Mesenchymal stem cell (in vitro differentiated cells and primary cell): Measurements from ENCODE around the gene STX18.
"Not testable (repeated sequence)": the region's sequence is repeated elsewhere in the genome, so short reads cannot be mapped to it uniquely, and the experiment has no call there.

ENCODE experiments used
- DNase-seq: peaks from one replicate; pipeline ENCODE4 v3.0.0-alpha.2; 2013
- H2AFZ ChIP-seq: one replicate; pipeline ENCODE4 v1.6.1; 2013; ENCODE audit warnings: low read depth, mild to moderate bottlenecking, control low read depth, inconsistent platforms, low read length, moderate library complexity
- H2AK5ac ChIP-seq: 2 replicates; pipeline ENCODE4 v1.6.1; 2013; ENCODE audit warnings: low read length, moderate library complexity, mild to moderate bottlenecking, inconsistent platforms; ENCODE audit not compliant: severe bottlenecking
- H2BK120ac ChIP-seq: one replicate; pipeline ENCODE4 v1.6.1; 2013; ENCODE audit warnings: low read depth, mild to moderate bottlenecking, inconsistent platforms, low read length, moderate library complexity
- H2BK12ac ChIP-seq, 2 experiments: one replicate each; pipeline ENCODE4 v1.6.1; 2013; ENCODE audit warnings: inconsistent platforms in 2 of 2, low read length in 2 of 2, mild to moderate bottlenecking in 2 of 2, moderate library complexity in 2 of 2, control low read depth in 1 of 2
- H2BK15ac ChIP-seq: one replicate; pipeline ENCODE4 v1.6.1; 2013; ENCODE audit warnings: mild to moderate bottlenecking, low read depth, inconsistent platforms; ENCODE audit not compliant: poor library complexity, severe bottlenecking
- H2BK5ac ChIP-seq: 2 replicates; pipeline ENCODE4 v1.6.1; 2013; ENCODE audit warnings: low read depth, mild to moderate bottlenecking, low read length, control low read depth, inconsistent platforms; ENCODE audit not compliant: poor library complexity, severe bottlenecking
- H3K14ac ChIP-seq, 2 experiments: one replicate each; pipeline ENCODE4 v1.6.1; 2013; ENCODE audit warnings: inconsistent platforms in 2 of 2, low read length in 2 of 2, control low read depth in 1 of 2, mild to moderate bottlenecking in 1 of 2, moderate library complexity in 1 of 2
- H3K18ac ChIP-seq, 2 experiments: one replicate each; pipeline ENCODE4 v1.6.1; 2013; ENCODE audit warnings: inconsistent platforms in 2 of 2, low read length in 2 of 2, control low read depth in 1 of 2, low read depth in 1 of 2, mild to moderate bottlenecking in 1 of 2
- H3K23ac ChIP-seq, 2 experiments: one replicate each; pipeline ENCODE4 v1.6.1; 2013; ENCODE audit warnings: inconsistent platforms in 2 of 2, low read length in 2 of 2, mild to moderate bottlenecking in 2 of 2, moderate library complexity in 2 of 2, control low read depth in 1 of 2
- H3K27ac ChIP-seq: 2 replicates; pipeline ENCODE4 v1.5.1; 2013; ENCODE audit warnings: mild to moderate bottlenecking, moderate library complexity, low read length, control low read depth, inconsistent platforms; ENCODE audit not compliant: poor library complexity, severe bottlenecking
- H3K27me3 ChIP-seq, 2 experiments: 2 replicates each; pipeline versions ENCODE4 v1.6.1 to v1.7.0; 2013; ENCODE audit warnings: low read length in 2 of 2, mild to moderate bottlenecking in 2 of 2, moderate library complexity in 2 of 2, control low read depth in 1 of 2, inconsistent platforms in 1 of 2; ENCODE audit not compliant: control insufficient read depth in 1 of 2, insufficient read depth in 1 of 2
- H3K36me3 ChIP-seq, 2 experiments: 2 replicates each; pipeline versions ENCODE4 v1.6.1 to v1.7.0; 2013; ENCODE audit warnings: low read length in 2 of 2, control low read depth in 1 of 2, inconsistent platforms in 1 of 2, low read depth in 1 of 2, mild to moderate bottlenecking in 1 of 2; ENCODE audit not compliant: insufficient read depth in 2 of 2, control insufficient read depth in 1 of 2
- H3K4ac ChIP-seq, 2 experiments: one replicate each; pipeline ENCODE4 v1.6.1; 2013; ENCODE audit warnings: inconsistent platforms in 2 of 2, low read length in 2 of 2, mild to moderate bottlenecking in 2 of 2, moderate library complexity in 2 of 2, control low read depth in 1 of 2, low read depth in 1 of 2
- H3K4me1 ChIP-seq: 2 replicates; pipeline ENCODE4 v1.6.1; 2013; ENCODE audit warnings: low read depth, low read length, control low read depth; ENCODE audit not compliant: control insufficient read depth, insufficient read depth
- H3K4me2 ChIP-seq: 2 replicates; pipeline ENCODE4 v1.6.1; 2013; ENCODE audit warnings: low read length, mild to moderate bottlenecking, inconsistent platforms; ENCODE audit not compliant: poor library complexity, severe bottlenecking
- H3K4me3 ChIP-seq, 2 experiments: 2 replicates each; pipeline versions ENCODE4 v1.5.1 to v1.7.0; 2013; ENCODE audit warnings: low read length in 2 of 2, mild to moderate bottlenecking in 2 of 2, control low read depth in 1 of 2, low read depth in 1 of 2; ENCODE audit not compliant: insufficient read depth in 1 of 2
- H3K79me1 ChIP-seq: replicated peaks from 2 replicates; pipeline ENCODE4 v1.6.1; 2013; ENCODE audit warnings: mild to moderate bottlenecking, control low read depth, low read length, inconsistent platforms; ENCODE audit not compliant: poor library complexity, severe bottlenecking
- H3K9ac ChIP-seq: 2 replicates; pipeline ENCODE4 v1.7.0; 2013; ENCODE audit warnings: mild to moderate bottlenecking, low read length, moderate library complexity
- H3K9me3 ChIP-seq: 2 replicates; pipeline ENCODE4 v1.7.0; 2013; ENCODE audit warnings: mild to moderate bottlenecking, low read length; ENCODE audit not compliant: control insufficient read depth
- H4K8ac ChIP-seq: one replicate; pipeline ENCODE4 v1.6.1; 2013; ENCODE audit warnings: inconsistent platforms, mild to moderate bottlenecking, low read length, moderate library complexity
- H4K91ac ChIP-seq: one replicate; pipeline ENCODE4 v1.6.1; 2013; ENCODE audit warnings: mild to moderate bottlenecking, low read length, inconsistent platforms
- WGBS: methylation state at CpG from one replicate; pipeline ENCODE4 v1.1.7; 2013; ENCODE audit warnings: mixed read lengths; 5-methylcytosine and 5-hydroxymethylcytosine counted together

Gene STX18

GRCh38 chr4:4558881-4559280, 17.0 kb upstream of the STX18 start:
- Histone ChIP-seq H3K4me2 (no peak overlapping the region), H2BK120ac (no peak overlapping the region), H3K4me1 (peaks cover 3% of the 10 kb centered on the region), H3K27me3 (no peaks in the 10 kb centered on the region), H3K4ac (no peak overlapping the region), H2AFZ (no peak overlapping the region), H3K23ac (no peak overlapping the region), H3K18ac (no peak overlapping the region), H3K4me3 (no peak overlapping the region), H3K36me3 (no peaks in the 10 kb centered on the region), H4K91ac (no peak overlapping the region), H2BK15ac (no peak overlapping the region), H3K9me3 (no peaks in the 10 kb centered on the region), H3K79me1 (no peaks in the 10 kb centered on the region), H2BK5ac (no peak overlapping the region), H3K14ac (no peak overlapping the region), H3K27ac (no peak overlapping the region), H2BK12ac (no peak overlapping the region), H2AK5ac (no peak overlapping the region), H4K8ac (no peak overlapping the region), H3K9ac (no peak overlapping the region)
- WGBS, result 84% methylated on average over 4 of the region's 4 CpGs
- DNase-seq, result no peak

GRCh38 chr4:4555916-4556315, 14.1 kb upstream of the STX18 start:
- DNase-seq, result peak; percentile 59
- Histone ChIP-seq H3K4me2 (peak overlapping the region; percentile 38), H3K27me3 (no peaks in the 10 kb centered on the region), H4K91ac (no peak overlapping the region), H3K4ac (no peak overlapping the region), H4K8ac (no peak overlapping the region), H3K4me3 (no peak overlapping the region), H3K14ac (no peak overlapping the region), H2BK12ac (no peak overlapping the region), H3K23ac (no peak overlapping the region), H3K36me3 (peaks cover 3 to 19% of the 10 kb centered on the region in 2 experiments), H3K9ac (no peak overlapping the region), H3K4me1 (peaks cover 3% of the 10 kb centered on the region), H3K18ac (no peak overlapping the region), H3K79me1 (no peaks in the 10 kb centered on the region), H2BK120ac (no peak overlapping the region), H3K9me3 (no peaks in the 10 kb centered on the region), H3K27ac (peak overlapping the region; percentile 56), H2BK5ac (no peak overlapping the region), H2BK15ac (no peak overlapping the region), H2AK5ac (no peak overlapping the region), H2AFZ (no peak overlapping the region)
- 75% methylated on average over 1 of the region's 4 CpGs for WGBS

- no peak for DNase-seq
- H3K9me3 ChIP-seq, result no peaks in the 10 kb centered on the region
- no peak overlapping the region for H3K4ac ChIP-seq
- H4K8ac ChIP-seq, result no peak overlapping the region
- H3K18ac ChIP-seq, result no peak overlapping the region
- H2BK120ac ChIP-seq, result no peak overlapping the region
- no peaks in the 10 kb centered on the region for H3K27me3 ChIP-seq
- H3K14ac ChIP-seq, result no peak overlapping the region
- H2AFZ ChIP-seq, result no peak overlapping the region
- H3K4me2 ChIP-seq, result no peak overlapping the region
- no peak overlapping the region for H2BK12ac ChIP-seq
- no peaks in the 10 kb centered on the region for H3K79me1 ChIP-seq
- H2AK5ac ChIP-seq, result no peak overlapping the region
- H3K36me3 ChIP-seq, result peaks cover 4 to 27% of the 10 kb centered on the region in 2 experiments
- H3K4me3 ChIP-seq, result no peak overlapping the region
- no peak overlapping the region for H2BK5ac ChIP-seq
- no CpG with 5 or more reads among the region's 2 CpGs for WGBS
- no peak overlapping the region for H2BK15ac ChIP-seq
- no peak overlapping the region for H3K23ac ChIP-seq
- H3K4me1 ChIP-seq, result peaks cover 2% of the 10 kb centered on the region
- no peak overlapping the region for H3K27ac ChIP-seq
- no peak overlapping the region for H3K9ac ChIP-seq
- H4K91ac ChIP-seq, result no peak overlapping the region
Observed at GRCh38 chr4:4554234-4554633, 12.4 kb upstream of the STX18 start.

- H3K36me3 ChIP-seq, result peaks cover 12 to 48% of the 10 kb centered on the region in 2 experiments
- 98% methylated on average over 5 of the region's 5 CpGs for WGBS
- H3K9ac ChIP-seq, H3K14ac ChIP-seq, H3K27ac ChIP-seq, H2AK5ac ChIP-seq, H2BK120ac ChIP-seq, H3K27me3 ChIP-seq, H2BK12ac ChIP-seq, H3K79me1 ChIP-seq, H3K4me2 ChIP-seq, H4K8ac ChIP-seq, H3K23ac ChIP-seq, H3K4me1 ChIP-seq, H3K4me3 ChIP-seq, DNase-seq, H2BK5ac ChIP-seq, H3K18ac ChIP-seq, H4K91ac ChIP-seq, H2AFZ ChIP-seq, H3K4ac ChIP-seq, H2BK15ac ChIP-seq, H3K9me3 ChIP-seq: not testable (repeated sequence)
Observed at GRCh38 chr4:4552042-4552441, 10.2 kb upstream of the STX18 start.
